ENCODE measurements around the gene CLCN6.

- no peak for TF ChIP-seq CTCF (IDR thresholded peaks at IDR 0.05)
- no peak for TF ChIP-seq POLR2AphosphoS5 (IDR thresholded peaks at IDR 0.05)
- TF ChIP-seq EP300 (IDR thresholded peaks at IDR 0.05) = no peak
- no peak for TF ChIP-seq POLR2A (IDR thresholded peaks at IDR 0.05)
These were observed 52.6 kb downstream of the CLCN6 start, which contains the start of gene NPPB for GRCh38 chr1:11858613-11858967.
